Prostate gland (tissue), 2 donors: ENCODE data around the gene MAP3K20.

Experiments used
- POLR2A ChIP-seq: fragments of 450-650 bp; IDR thresholded peaks from one replicate; pipeline ENCODE4 v1.6.1; 2016; ENCODE audit warnings: antibody characterized with exemption, mild to moderate bottlenecking
- POLR2AphosphoS5 ChIP-seq: sonication (generic); formaldehyde crosslinking; IDR thresholded peaks from one replicate; pipeline ENCODE4 v1.6.1; 2017; ENCODE audit warnings: antibody characterized with exemption
- TF ChIP-seq, protein P1 (sequence below), 4 experiments: fragments of 200-600 bp in 2 of 4; fragments of 450-650 bp in 2 of 4; sonication (generic) in 2 of 4; IDR thresholded peaks; 1 replicate in 3 of 4; 2 replicates in 1 of 4; pipeline ENCODE4 v1.5.1; 2016 to 2019; ENCODE audit warnings: antibody characterized with exemption in 4 of 4, mild to moderate bottlenecking in 2 of 4, moderate library complexity in 2 of 4

DNA sequence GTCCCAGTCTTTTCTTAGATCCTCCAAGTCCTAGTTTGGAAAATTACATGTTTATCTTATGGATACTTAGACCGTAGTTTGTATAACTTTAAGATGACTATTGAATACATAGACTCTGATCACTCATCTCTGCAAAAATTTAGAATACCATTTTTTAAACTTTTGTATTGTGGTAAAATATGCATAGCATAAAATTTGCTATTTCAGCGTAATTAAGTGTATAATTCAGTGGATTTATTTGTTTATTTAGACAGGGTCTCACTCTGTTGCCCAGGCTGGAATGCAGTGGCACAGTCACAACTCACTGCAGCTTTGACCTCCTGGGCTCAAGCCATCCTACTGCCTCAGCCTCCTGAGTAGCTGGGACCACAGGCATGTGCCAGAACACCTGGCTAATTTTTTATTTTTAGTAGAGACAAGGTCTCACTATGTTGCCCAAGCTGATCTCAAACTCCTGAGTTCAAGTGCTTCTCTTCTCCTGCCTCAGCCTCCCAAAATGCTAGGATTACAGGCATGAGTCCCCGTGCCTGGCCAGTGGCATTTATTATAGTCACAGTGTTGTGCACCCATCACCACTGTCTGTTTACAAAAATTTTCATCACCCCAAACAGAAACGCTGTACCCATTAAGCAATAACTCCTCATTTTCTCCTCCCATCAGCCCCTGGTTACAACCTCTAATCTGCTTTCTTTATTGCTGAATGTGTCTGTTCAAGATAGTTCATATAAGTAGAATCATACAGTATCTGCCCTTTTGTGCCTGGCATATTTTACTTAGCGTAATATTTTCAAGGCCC lies 90.0 kb downstream of the MAP3K20 start:
- TF ChIP-seq POLR2AphosphoS5 (no peak), POLR2A (no peak)
- TF ChIP-seq, protein P1, sequence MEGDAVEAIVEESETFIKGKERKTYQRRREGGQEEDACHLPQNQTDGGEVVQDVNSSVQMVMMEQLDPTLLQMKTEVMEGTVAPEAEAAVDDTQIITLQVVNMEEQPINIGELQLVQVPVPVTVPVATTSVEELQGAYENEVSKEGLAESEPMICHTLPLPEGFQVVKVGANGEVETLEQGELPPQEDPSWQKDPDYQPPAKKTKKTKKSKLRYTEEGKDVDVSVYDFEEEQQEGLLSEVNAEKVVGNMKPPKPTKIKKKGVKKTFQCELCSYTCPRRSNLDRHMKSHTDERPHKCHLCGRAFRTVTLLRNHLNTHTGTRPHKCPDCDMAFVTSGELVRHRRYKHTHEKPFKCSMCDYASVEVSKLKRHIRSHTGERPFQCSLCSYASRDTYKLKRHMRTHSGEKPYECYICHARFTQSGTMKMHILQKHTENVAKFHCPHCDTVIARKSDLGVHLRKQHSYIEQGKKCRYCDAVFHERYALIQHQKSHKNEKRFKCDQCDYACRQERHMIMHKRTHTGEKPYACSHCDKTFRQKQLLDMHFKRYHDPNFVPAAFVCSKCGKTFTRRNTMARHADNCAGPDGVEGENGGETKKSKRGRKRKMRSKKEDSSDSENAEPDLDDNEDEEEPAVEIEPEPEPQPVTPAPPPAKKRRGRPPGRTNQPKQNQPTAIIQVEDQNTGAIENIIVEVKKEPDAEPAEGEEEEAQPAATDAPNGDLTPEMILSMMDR (IDR thresholded peaks at IDR 0.05): no peak
